Glutamatergic neuron (in vitro differentiated cells): ENCODE measurements around the gene SCT. TPM values are rescaled to one million over a fixed set of nuclear protein-coding genes. Genes with fewer than 3 reads are reported as not detected.

ENCODE experiments used
- DNase-seq: peaks from one replicate; pipeline ENCODE4 v3.0.0; 2022
- H3K27ac Mint-ChIP-seq: one replicate; pipeline ENCODE4 v1.8.0; 2020; ENCODE audit warnings: mild to moderate bottlenecking, mixed read lengths, inconsistent platforms; ENCODE audit not compliant: unreplicated experiment
- H3K27me3 Mint-ChIP-seq: one replicate; pipeline ENCODE4 v1.8.0; 2020; ENCODE audit warnings: mild to moderate bottlenecking, moderate library complexity, mixed read lengths, inconsistent platforms; ENCODE audit not compliant: unreplicated experiment
- H3K36me3 Mint-ChIP-seq: one replicate; pipeline ENCODE4 v1.8.0; 2020; ENCODE audit warnings: mild to moderate bottlenecking, mixed read lengths, inconsistent platforms; ENCODE audit not compliant: unreplicated experiment
- H3K4me1 Mint-ChIP-seq: one replicate; pipeline ENCODE4 v1.8.0; 2020; ENCODE audit warnings: mild to moderate bottlenecking, low read depth, mixed read lengths, inconsistent platforms; ENCODE audit not compliant: unreplicated experiment
- H3K4me3 Mint-ChIP-seq: one replicate; pipeline ENCODE4 v1.8.0; 2020; ENCODE audit warnings: mild to moderate bottlenecking, mixed read lengths, inconsistent platforms; ENCODE audit not compliant: unreplicated experiment
- H3K9me3 Mint-ChIP-seq: one replicate; pipeline ENCODE4 v1.8.0; 2020; ENCODE audit warnings: mild to moderate bottlenecking, moderate library complexity, mixed read lengths, inconsistent platforms; ENCODE audit not compliant: unreplicated experiment
- total RNA-seq: library from RNA; stranded (reverse); fragmentation: NEBNext Ultra II Directional; extraction: Animal tissue kit (Norgen Biotek cat#: 25700); gene quantifications from one replicate; pipeline ENCODE4 v1.2.1, GENCODE V29; 2021; ENCODE audit not compliant: unreplicated experiment
- TF ChIP-seq, protein P1 (sequence below): fragments of 200-600 bp; sonication (generic); IDR thresholded peaks from one replicate; pipeline ENCODE4 v1.5.0; 2021; ENCODE audit not compliant: partially characterized antibody, unreplicated experiment

SCT gene
- total RNA-seq, 1 donor from 2014 or later, result not detected

DNA sequence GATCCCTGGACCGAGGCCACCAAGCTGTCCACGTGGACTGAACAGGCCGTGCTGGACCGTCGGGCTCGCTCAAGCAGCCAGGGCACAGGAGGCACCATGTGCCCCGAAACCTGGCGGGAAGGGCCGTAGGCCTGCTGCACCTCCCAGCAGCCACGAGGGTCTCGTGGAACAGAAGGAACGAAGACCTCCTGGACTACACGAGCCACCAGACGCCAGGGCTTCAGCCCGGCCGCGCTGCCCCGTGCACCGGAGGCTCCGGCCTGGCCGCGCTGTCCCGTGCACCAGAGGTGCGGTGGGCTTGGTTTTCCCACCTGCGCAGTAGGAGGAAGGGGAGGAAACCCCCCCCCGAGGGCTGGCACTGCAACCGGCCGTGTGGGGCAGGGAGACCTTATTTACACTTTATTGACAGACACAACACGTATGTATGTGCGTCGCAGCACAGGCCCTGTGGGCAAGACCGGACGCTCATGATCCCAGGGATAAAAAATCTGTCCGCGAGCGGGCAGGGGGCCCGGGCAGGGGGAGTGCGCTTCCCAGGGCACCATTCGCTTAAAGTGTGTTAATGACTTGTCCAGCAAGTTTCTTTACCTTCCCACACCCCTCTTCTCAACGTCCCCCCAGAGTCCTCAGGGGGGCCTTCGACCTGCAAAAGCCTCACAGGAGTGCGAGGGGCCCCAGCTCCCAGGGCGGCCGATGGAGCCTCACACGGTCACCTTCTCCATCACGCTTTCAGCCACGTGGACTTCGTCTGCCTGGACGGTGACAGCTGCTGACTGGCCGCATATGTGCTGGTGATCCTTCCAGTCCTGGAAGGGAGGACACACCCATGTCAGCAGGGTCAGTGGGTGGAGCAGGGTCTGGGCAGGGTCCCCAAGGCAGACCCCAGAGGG is 17.1 kb upstream of the SCT start:
- no peak for DNase-seq
- TF ChIP-seq, protein P1, sequence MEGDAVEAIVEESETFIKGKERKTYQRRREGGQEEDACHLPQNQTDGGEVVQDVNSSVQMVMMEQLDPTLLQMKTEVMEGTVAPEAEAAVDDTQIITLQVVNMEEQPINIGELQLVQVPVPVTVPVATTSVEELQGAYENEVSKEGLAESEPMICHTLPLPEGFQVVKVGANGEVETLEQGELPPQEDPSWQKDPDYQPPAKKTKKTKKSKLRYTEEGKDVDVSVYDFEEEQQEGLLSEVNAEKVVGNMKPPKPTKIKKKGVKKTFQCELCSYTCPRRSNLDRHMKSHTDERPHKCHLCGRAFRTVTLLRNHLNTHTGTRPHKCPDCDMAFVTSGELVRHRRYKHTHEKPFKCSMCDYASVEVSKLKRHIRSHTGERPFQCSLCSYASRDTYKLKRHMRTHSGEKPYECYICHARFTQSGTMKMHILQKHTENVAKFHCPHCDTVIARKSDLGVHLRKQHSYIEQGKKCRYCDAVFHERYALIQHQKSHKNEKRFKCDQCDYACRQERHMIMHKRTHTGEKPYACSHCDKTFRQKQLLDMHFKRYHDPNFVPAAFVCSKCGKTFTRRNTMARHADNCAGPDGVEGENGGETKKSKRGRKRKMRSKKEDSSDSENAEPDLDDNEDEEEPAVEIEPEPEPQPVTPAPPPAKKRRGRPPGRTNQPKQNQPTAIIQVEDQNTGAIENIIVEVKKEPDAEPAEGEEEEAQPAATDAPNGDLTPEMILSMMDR, result no peak
- Mint-ChIP-seq H3K36me3 (no peaks in the 10 kb centered on the region), H3K4me3 (no peak overlapping the region), H3K4me1 (peaks cover 3% of the 10 kb centered on the region), H3K27me3 (peaks cover 2% of the 10 kb centered on the region), H3K9me3 (peaks cover 2% of the 10 kb centered on the region), H3K27ac (no peak overlapping the region)

DNA sequence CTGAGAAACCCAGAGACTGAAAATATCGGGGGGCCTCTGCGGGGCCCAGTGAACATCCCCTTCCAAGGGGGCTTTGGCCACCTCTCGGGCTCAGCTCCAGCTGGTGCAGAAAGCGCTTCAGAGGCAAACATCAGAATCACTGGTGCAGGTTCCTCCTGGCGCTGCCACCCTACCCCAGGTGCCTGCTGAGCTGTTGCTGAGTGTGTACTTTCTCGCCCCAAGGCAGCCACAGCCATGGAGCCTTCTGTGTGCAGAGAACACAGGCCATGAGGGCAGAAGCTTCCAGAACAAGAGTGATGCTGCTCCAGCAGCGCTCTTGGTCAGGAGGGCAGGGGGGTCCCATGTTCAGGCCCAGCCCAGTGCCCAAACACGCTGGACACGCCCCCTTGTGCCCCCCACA is 16.4 kb upstream of the SCT start:
- H3K36me3 Mint-ChIP-seq, result no peaks in the 10 kb centered on the region
- peaks cover 9% of the 10 kb centered on the region for H3K9me3 Mint-ChIP-seq
- H3K27ac Mint-ChIP-seq, result no peak overlapping the region
- no peak for DNase-seq
- TF ChIP-seq, protein P1, result no peak
- peaks cover 8% of the 10 kb centered on the region for H3K27me3 Mint-ChIP-seq
- no peak overlapping the region for H3K4me3 Mint-ChIP-seq
- H3K4me1 Mint-ChIP-seq, result peaks cover 5% of the 10 kb centered on the region

DNA sequence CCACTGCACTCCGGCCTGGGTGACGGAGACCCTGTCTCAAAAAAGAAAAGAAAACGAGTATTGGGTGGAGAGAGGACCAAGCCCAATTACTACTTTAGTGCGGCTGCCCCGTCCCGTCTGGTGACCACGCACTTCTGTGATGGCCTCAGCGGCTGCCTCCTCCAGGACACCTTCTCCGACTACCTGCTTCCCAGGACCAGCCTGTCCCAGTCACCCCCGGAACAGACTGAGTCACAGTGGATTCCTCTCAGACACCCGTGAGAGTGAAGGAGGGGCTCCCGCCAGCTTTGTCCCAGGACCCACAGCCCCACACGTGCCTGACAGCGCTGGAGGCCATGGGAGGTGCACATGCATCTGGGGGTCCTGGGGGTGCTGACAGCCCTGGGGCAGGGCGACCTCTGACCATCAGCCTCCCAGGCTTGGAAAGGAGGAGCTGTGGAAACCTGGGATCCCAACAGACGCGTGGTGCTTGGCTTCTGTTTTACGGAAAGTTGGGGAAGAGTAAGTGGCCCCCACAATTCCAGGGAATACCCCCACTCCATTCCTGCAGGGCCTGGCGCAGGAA is 14.9 kb upstream of the SCT start:
- Mint-ChIP-seq H3K27me3 (peaks cover 13% of the 10 kb centered on the region), H3K9me3 (peaks cover 9% of the 10 kb centered on the region), H3K27ac (no peak overlapping the region), H3K4me3 (no peak overlapping the region), H3K4me1 (peaks cover 8% of the 10 kb centered on the region), H3K36me3 (no peaks in the 10 kb centered on the region)
- TF ChIP-seq, protein P1, result no peak
- DNase-seq, result no peak

DNA sequence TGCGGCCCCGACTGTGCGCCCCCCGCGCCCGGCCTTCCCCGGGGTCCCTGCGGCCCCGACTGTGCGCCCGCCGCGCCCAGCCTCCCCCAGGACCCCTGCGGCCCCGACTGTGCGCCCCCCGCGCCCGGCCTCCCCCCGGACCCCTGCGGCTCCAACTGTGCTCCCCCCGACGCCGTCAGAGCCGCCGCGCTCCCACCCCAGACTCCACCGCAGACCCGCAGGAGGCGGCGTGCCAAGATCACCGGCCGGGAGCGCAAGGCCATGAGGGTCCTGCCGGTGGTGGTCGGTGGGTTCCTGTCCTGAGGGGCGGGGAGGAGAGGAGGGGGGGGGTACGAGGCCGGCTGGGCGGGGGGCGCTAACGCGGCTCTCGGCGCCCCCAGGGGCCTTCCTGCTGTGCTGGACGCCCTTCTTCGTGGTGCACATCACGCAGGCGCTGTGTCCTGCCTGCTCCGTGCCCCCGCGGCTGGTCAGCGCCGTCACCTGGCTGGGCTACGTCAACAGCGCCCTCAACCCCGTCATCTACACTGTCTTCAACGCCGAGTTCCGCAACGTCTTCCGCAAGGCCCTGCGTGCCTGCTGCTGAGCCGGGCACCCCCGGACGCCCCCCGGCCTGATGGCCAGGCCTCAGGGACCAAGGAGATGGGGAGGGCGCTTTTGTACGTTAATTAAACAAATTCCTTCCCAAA is 13.2 kb upstream of the SCT start:
- no peak overlapping the region for H3K4me3 Mint-ChIP-seq
- H3K4me1 Mint-ChIP-seq, result peaks cover 5% of the 10 kb centered on the region
- no peaks in the 10 kb centered on the region for H3K36me3 Mint-ChIP-seq
- no peak for DNase-seq
- peaks cover 18% of the 10 kb centered on the region for H3K27me3 Mint-ChIP-seq
- peaks cover 9% of the 10 kb centered on the region for H3K9me3 Mint-ChIP-seq
- no peak overlapping the region for H3K27ac Mint-ChIP-seq
- TF ChIP-seq, protein P1, result no peak
